Osteocyte (in vitro differentiated cells): ENCODE results near the gene SETD1A. TPM values are rescaled to one million over a fixed set of nuclear protein-coding genes. Genes with fewer than 3 reads are reported as not detected.

Experiments
- DNase-seq: peaks from one replicate; pipeline ENCODE4 v3.0.0; 2021; ENCODE audit warnings: mixed read lengths; ENCODE audit not compliant: unreplicated experiment; ENCODE audit errors: extremely low spot score
- H3K27ac Mint-ChIP-seq: one replicate; pipeline ENCODE4 v1.8.0; 2021; ENCODE audit warnings: mild to moderate bottlenecking, mixed read lengths; ENCODE audit not compliant: unreplicated experiment
- H3K27me3 Mint-ChIP-seq: one replicate; pipeline ENCODE4 v1.8.0; 2021; ENCODE audit warnings: mixed read lengths; ENCODE audit not compliant: unreplicated experiment
- H3K36me3 Mint-ChIP-seq: one replicate; pipeline ENCODE4 v1.8.0; 2021; ENCODE audit warnings: mixed read lengths; ENCODE audit not compliant: unreplicated experiment
- H3K4me1 Mint-ChIP-seq: one replicate; pipeline ENCODE4 v1.8.0; 2021; ENCODE audit warnings: mixed read lengths; ENCODE audit not compliant: unreplicated experiment
- H3K4me3 Mint-ChIP-seq: one replicate; pipeline ENCODE4 v1.8.0; 2021; ENCODE audit warnings: mild to moderate bottlenecking, moderate library complexity, mixed read lengths; ENCODE audit not compliant: unreplicated experiment
- H3K9me3 Mint-ChIP-seq: one replicate; pipeline ENCODE4 v1.8.0; 2021; ENCODE audit warnings: mixed read lengths; ENCODE audit not compliant: unreplicated experiment
- CTCF ChIP-seq: fragments of 200-600 bp; sonication (generic); IDR thresholded peaks from 2 replicates; pipeline ENCODE4 v1.5.0; 2021; ENCODE audit warnings: antibody characterized with exemption, mild to moderate bottlenecking, moderate library complexity
- long read RNA-seq: library from polyadenylated mRNA; unstranded; transcript quantifications from one replicate; pipeline ENCODE4 v2.0.0, GENCODE V29; 2021
- total RNA-seq: library from RNA; stranded (reverse); gene quantifications from 2 replicates; pipeline ENCODE4 v1.2.1, GENCODE V29; 2021

SETD1A gene
- total RNA-seq, result 20.1 and 22.6 TPM in 2 replicates
- long read RNA-seq, result 0 reads

- H3K27me3 Mint-ChIP-seq, result no peaks in the 10 kb centered on the region
- no peak for TF ChIP-seq CTCF
- peak within 1 kb of the TSS; percentile 90 for H3K4me3 Mint-ChIP-seq
- DNase-seq, result peak; percentile 98
- peaks cover 23% of the 10 kb centered on the region for H3K36me3 Mint-ChIP-seq
- H3K4me1 Mint-ChIP-seq, result peaks cover 27% of the 10 kb centered on the region
- H3K9me3 Mint-ChIP-seq, result no peaks in the 10 kb centered on the region
- peak within 1 kb of the TSS; percentile 99 for H3K27ac Mint-ChIP-seq
These were observed at the start of gene SETD1A for GRCh38 chr16:30957456-30958174. Gene SETD1A, plus strand, starts transcription at chr16:30957754. Its CDS starts 978 bp downstream, at chr16:30958732.

- H3K9me3 Mint-ChIP-seq, result no peaks in the 10 kb centered on the region
- no peak overlapping the region for H3K27ac Mint-ChIP-seq
- no peak for TF ChIP-seq CTCF
- H3K4me1 Mint-ChIP-seq, result no peaks in the 10 kb centered on the region
- H3K27me3 Mint-ChIP-seq, result no peaks in the 10 kb centered on the region
- DNase-seq, result no peak
- no peaks in the 10 kb centered on the region for H3K36me3 Mint-ChIP-seq
- H3K4me3 Mint-ChIP-seq, result no peak overlapping the region
These were observed 47.0 kb upstream of the SETD1A start for GRCh38 chr16:30910427-30911029.

GRCh38 chr16:30912794-30913412, 44.7 kb upstream of the SETD1A start:
- H3K9me3 Mint-ChIP-seq, result no peaks in the 10 kb centered on the region
- DNase-seq, result no peak
- H3K36me3 Mint-ChIP-seq, result no peaks in the 10 kb centered on the region
- no peak overlapping the region for H3K4me3 Mint-ChIP-seq
- no peak overlapping the region for H3K27ac Mint-ChIP-seq
- no peak for TF ChIP-seq CTCF
- H3K27me3 Mint-ChIP-seq, result no peaks in the 10 kb centered on the region
- H3K4me1 Mint-ChIP-seq, result no peaks in the 10 kb centered on the region

- no peak for DNase-seq
- no peaks in the 10 kb centered on the region for H3K9me3 Mint-ChIP-seq
- H3K27ac Mint-ChIP-seq, result no peak overlapping the region
- no peak for TF ChIP-seq CTCF
- no peaks in the 10 kb centered on the region for H3K36me3 Mint-ChIP-seq
- H3K4me1 Mint-ChIP-seq, result no peaks in the 10 kb centered on the region
- H3K4me3 Mint-ChIP-seq, result no peak overlapping the region
- no peaks in the 10 kb centered on the region for H3K27me3 Mint-ChIP-seq
These were observed 42.7 kb upstream of the SETD1A start for GRCh38 chr16:30914830-30915229.

GRCh38 chr16:30918614-30919013, 38.9 kb upstream of the SETD1A start:
- Mint-ChIP-seq H3K36me3 (no peaks in the 10 kb centered on the region), H3K9me3 (no peaks in the 10 kb centered on the region)

More at GRCh38 chr16:30918614-30919013, 38.9 kb upstream of the SETD1A start:
- peaks cover 2% of the 10 kb centered on the region for H3K4me1 Mint-ChIP-seq
- H3K27ac Mint-ChIP-seq, result no peak overlapping the region
- no peak for TF ChIP-seq CTCF
- no peaks in the 10 kb centered on the region for H3K27me3 Mint-ChIP-seq
- DNase-seq, result no peak
- H3K4me3 Mint-ChIP-seq, result no peak overlapping the region
